MCF 10A (cell line): Measurements from ENCODE around the gene ST6GAL2. TPM values are rescaled to one million over a fixed set of nuclear protein-coding genes. Genes with fewer than 3 reads are reported as not detected.

Experiments
- BruUV-seq: library from RNA; stranded (reverse); fragments of 400-500 nt; replicated peaks from 2 replicates; lab custom pipeline; 2021; lab: Mats Ljungman, UMichigan
- CTCF ChIA-PET: fragments of 300-600 bp; sonication (Branson Sonifier 250); formaldehyde crosslinking; extraction: SDS; loops from one replicate; lab custom pipeline; 2021; ENCODE audit warnings: antibody characterized with exemption, inconsistent platforms; lab: Yijun Ruan, JAX
- POLR2A ChIA-PET: fragments of 300-600, 350-650 bp; sonication (Branson Sonifier 250); formaldehyde crosslinking; extraction: SDS; loops from one replicate; lab custom pipeline; 2020; ENCODE audit warnings: antibody characterized with exemption, inconsistent platforms; lab: Yijun Ruan, JAX
- DNase-seq: peaks from one replicate; pipeline ENCODE4 v3.0.0-alpha.2; 2018; ENCODE audit not compliant: unreplicated experiment
- H3K27ac Mint-ChIP-seq: one replicate; pipeline ENCODE4 v1.8.0; 2022; ENCODE audit warnings: mild to moderate bottlenecking, low read depth, mixed read lengths; ENCODE audit not compliant: unreplicated experiment
- H3K27me3 Mint-ChIP-seq: one replicate; pipeline ENCODE4 v1.8.0; 2022; ENCODE audit warnings: mixed read lengths; ENCODE audit not compliant: insufficient read depth, unreplicated experiment
- H3K36me3 Mint-ChIP-seq: one replicate; pipeline ENCODE4 v1.8.0; 2022; ENCODE audit warnings: mild to moderate bottlenecking, moderate library complexity, mixed read lengths; ENCODE audit not compliant: insufficient read depth, unreplicated experiment
- H3K4me1 Mint-ChIP-seq: one replicate; pipeline ENCODE4 v1.8.0; 2022; ENCODE audit warnings: mixed read lengths; ENCODE audit not compliant: insufficient read depth, unreplicated experiment
- H3K4me3 Mint-ChIP-seq: one replicate; pipeline ENCODE4 v1.8.0; 2022; ENCODE audit warnings: mild to moderate bottlenecking, moderate library complexity, mixed read lengths; ENCODE audit not compliant: unreplicated experiment
- H3K9me3 Mint-ChIP-seq: one replicate; pipeline ENCODE4 v1.8.0; 2022; ENCODE audit warnings: mixed read lengths; ENCODE audit not compliant: unreplicated experiment
- intact Hi-C: fragments of 100-400 bp; cut with micrococcal nuclease; formaldehyde crosslinking; loops from 2 replicates; pipeline ENCODE4 v1.14.1; 2022
- total RNA-seq: library from RNA; stranded (reverse); gene quantifications from 2 replicates; pipeline ENCODE4 v1.2.3, GENCODE V29; 2022
- TF ChIP-seq, protein P1 (sequence below): fragments of 200-600 bp; IDR thresholded peaks from one replicate; pipeline ENCODE4 v1.8.0; 2022; ENCODE audit warnings: antibody characterized with exemption, mild to moderate bottlenecking; ENCODE audit not compliant: unreplicated experiment

ST6GAL2 gene
- total RNA-seq, 1 experiment from 2014 or later = 0.68 TPM

DNA sequence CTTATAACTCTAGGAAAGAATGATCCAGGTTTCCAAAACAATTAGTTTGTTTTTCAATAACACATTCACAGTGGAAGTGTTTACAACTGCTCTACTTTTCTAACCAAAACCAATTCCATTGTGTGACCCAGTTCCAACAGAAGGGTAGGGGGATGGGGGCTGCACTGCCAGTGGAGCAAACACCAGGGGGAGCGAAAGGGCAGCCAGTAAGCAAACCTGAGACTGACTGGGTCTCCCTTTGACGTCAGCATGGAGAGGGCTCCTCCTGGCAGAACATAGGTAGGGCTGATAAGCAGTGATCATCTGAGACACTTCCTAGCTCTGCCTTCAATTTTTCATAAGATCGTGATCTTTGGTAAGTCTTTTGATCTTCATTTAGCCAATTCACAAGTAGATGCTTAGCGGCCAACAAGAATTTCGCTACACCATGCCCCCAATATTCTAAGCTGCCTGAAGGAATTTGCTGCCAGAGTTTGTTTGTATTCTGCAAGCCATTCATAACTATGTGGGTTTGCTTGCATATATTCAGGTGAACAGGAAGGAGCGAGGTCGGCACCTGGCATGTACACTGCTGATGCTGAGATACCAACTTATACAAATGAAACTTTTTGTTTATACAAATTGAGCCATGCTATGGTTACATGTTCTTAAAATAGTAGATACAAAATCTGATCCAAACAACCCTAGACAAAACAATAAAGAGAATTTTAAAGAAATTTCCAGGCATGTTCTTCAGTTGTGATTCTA, 45.9 kb downstream of the ST6GAL2 start:
- Mint-ChIP-seq H3K4me3 (no peak overlapping the region), H3K4me1 (no peaks in the 10 kb centered on the region), H3K36me3 (no peaks in the 10 kb centered on the region), H3K27ac (no peak overlapping the region), H3K9me3 (no peaks in the 10 kb centered on the region), H3K27me3 (peaks cover 2% of the 10 kb centered on the region)
- POLR2A ChIA-PET = no interaction called here
- CTCF ChIA-PET = interaction anchor here (0.6 kb wide), 1 partner anchor 13 kb away, joined by 3 read pairs; no protein-coding TSS in a partner anchor
- TF ChIP-seq, protein P1, sequence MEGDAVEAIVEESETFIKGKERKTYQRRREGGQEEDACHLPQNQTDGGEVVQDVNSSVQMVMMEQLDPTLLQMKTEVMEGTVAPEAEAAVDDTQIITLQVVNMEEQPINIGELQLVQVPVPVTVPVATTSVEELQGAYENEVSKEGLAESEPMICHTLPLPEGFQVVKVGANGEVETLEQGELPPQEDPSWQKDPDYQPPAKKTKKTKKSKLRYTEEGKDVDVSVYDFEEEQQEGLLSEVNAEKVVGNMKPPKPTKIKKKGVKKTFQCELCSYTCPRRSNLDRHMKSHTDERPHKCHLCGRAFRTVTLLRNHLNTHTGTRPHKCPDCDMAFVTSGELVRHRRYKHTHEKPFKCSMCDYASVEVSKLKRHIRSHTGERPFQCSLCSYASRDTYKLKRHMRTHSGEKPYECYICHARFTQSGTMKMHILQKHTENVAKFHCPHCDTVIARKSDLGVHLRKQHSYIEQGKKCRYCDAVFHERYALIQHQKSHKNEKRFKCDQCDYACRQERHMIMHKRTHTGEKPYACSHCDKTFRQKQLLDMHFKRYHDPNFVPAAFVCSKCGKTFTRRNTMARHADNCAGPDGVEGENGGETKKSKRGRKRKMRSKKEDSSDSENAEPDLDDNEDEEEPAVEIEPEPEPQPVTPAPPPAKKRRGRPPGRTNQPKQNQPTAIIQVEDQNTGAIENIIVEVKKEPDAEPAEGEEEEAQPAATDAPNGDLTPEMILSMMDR = no peak
- DNase-seq = no peak
- no TSS peak for BruUV-seq
- intact Hi-C loops = no loop called here

DNA sequence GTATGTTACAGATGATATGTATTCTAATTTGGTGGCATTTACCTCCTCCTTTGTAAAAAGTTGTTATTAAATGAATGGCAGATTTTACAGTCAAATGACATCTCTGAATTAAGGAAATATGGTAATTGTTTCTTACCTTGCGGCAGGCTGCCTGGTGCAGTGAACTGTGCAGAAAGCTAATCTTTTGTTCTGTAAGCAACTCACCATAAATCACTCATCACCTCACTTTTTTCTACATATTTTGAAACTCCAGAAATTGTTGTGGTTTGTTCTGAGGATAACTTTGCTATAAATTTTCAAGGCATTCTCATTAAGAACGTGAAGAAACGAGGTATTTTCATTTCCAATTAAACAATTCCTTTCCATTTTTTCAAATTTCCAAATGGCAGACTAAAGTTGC, 52.7 kb downstream of the ST6GAL2 start:
- Mint-ChIP-seq H3K4me3 (no peak overlapping the region), H3K4me1 (no peaks in the 10 kb centered on the region), H3K27ac (no peak overlapping the region), H3K27me3 (peaks cover 15% of the 10 kb centered on the region), H3K9me3 (no peaks in the 10 kb centered on the region), H3K36me3 (no peaks in the 10 kb centered on the region)
- intact Hi-C loops = no loop called here
- no peak for DNase-seq
- ChIA-PET CTCF (no interaction called here), POLR2A (no interaction called here)
- TF ChIP-seq, protein P1 = no peak
- no TSS peak for BruUV-seq

DNA sequence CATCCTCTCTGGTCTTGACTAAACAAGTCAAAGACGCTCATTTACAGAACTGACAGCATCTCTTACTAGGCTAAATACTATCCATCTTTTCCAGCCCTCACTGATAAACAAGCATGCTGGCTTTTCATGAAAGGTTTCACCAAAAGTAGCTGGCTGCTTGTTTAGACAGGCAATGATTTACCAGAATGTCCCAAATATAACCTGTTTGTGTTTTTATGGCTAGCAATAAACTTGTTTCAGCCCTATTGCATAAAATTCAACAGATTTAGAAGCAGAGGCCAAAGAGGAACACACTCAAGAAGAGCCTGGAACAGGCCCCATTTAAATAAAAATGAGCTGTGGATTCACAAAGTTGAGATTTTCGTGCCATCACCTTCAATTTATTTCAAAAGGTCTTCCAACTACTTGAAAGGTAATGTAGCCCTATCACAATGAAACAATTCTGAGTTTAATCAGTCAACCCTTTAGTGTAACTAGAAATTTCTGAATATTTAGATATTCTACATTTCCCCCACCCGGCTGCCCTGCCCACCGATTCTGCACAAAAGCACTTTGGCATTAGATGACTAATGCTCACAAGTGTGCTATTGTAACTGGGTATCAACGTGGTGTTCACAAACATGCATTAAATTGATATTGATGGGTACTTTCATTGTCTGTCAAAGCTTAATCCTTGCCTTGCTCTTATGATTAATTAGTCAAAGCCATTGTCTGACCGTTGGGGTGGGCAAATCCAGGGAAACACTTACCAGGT, 54.0 kb downstream of the ST6GAL2 start:
- H3K27ac Mint-ChIP-seq = no peak overlapping the region
- H3K9me3 Mint-ChIP-seq = no peaks in the 10 kb centered on the region
- BruUV-seq = no TSS peak
- H3K27me3 Mint-ChIP-seq = peaks cover 15% of the 10 kb centered on the region
- no peaks in the 10 kb centered on the region for H3K4me1 Mint-ChIP-seq
- POLR2A ChIA-PET = no interaction called here
- H3K4me3 Mint-ChIP-seq = no peak overlapping the region
- DNase-seq = no peak
- CTCF ChIA-PET = no interaction called here
- TF ChIP-seq, protein P1 = no peak
- no peaks in the 10 kb centered on the region for H3K36me3 Mint-ChIP-seq
- intact Hi-C loops = no loop called here

DNA sequence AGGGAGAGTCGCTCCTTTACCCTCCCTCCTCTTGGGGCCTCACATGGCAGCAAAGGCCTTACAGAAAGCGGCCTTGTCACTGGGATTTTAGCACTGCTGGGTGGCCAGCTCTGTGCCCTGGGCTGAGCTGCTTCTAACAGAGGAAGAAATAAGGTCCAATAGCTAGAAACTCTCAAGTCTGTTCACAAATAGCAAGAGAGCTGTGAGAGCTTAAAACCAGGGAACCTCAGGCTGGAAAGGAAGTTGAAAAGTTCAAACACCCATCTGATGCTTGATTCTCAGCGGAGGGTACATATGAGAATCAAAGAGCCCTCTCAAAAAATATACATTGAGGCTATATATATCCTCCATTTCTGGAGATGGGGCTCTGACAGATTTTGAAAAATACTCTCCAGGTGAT, 54.7 kb downstream of the ST6GAL2 start:
- no peaks in the 10 kb centered on the region for H3K4me1 Mint-ChIP-seq
- H3K36me3 Mint-ChIP-seq = no peaks in the 10 kb centered on the region
- DNase-seq = no peak
- CTCF ChIA-PET = interaction anchor here (0.8 kb wide), 1 partner anchor 61 kb away, joined by 4 read pairs; no protein-coding TSS in a partner anchor
- no TSS peak for BruUV-seq
- POLR2A ChIA-PET = no interaction called here
- no peak overlapping the region for H3K27ac Mint-ChIP-seq
- TF ChIP-seq, protein P1 = no peak
- no peak overlapping the region for H3K4me3 Mint-ChIP-seq
- intact Hi-C loops = no loop called here
- H3K9me3 Mint-ChIP-seq = no peaks in the 10 kb centered on the region
- H3K27me3 Mint-ChIP-seq = peaks cover 15% of the 10 kb centered on the region
